ENCODE results near the gene ATL1. TPM values are rescaled to one million over a fixed set of nuclear protein-coding genes. Genes with fewer than 3 reads are reported as not detected.

Gene ATL1
- total RNA-seq, 1 donor, result 6.9 TPM

GRCh38 chr14:50633954-50634353 is 74.0 kb downstream of the ATL1 start:
- H3K4me3 ChIP-seq (ENCODE audit: low read depth, low read length), result no peak overlapping the region
- TF ChIP-seq, protein P1, sequence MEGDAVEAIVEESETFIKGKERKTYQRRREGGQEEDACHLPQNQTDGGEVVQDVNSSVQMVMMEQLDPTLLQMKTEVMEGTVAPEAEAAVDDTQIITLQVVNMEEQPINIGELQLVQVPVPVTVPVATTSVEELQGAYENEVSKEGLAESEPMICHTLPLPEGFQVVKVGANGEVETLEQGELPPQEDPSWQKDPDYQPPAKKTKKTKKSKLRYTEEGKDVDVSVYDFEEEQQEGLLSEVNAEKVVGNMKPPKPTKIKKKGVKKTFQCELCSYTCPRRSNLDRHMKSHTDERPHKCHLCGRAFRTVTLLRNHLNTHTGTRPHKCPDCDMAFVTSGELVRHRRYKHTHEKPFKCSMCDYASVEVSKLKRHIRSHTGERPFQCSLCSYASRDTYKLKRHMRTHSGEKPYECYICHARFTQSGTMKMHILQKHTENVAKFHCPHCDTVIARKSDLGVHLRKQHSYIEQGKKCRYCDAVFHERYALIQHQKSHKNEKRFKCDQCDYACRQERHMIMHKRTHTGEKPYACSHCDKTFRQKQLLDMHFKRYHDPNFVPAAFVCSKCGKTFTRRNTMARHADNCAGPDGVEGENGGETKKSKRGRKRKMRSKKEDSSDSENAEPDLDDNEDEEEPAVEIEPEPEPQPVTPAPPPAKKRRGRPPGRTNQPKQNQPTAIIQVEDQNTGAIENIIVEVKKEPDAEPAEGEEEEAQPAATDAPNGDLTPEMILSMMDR (IDR thresholded peaks at IDR 0.05; ENCODE audit: insufficient read depth, low read depth, low read length), result no peak
- DNase-seq (ENCODE audit: low read depth), result no peak

- no peak for DNase-seq (ENCODE audit: low read depth)
- TF ChIP-seq, protein P1 (IDR thresholded peaks at IDR 0.05; ENCODE audit: insufficient read depth, low read depth, low read length), result no peak
- H3K4me3 ChIP-seq (ENCODE audit: low read depth, low read length), result no peak overlapping the region
Observed at GRCh38 chr14:50635141-50635540, 75.2 kb downstream of the ATL1 start.

GRCh38 chr14:50647282-50647681 is 87.3 kb downstream of the ATL1 start:
- TF ChIP-seq, protein P1 (IDR thresholded peaks at IDR 0.05; ENCODE audit: insufficient read depth, low read depth, low read length), result no peak
- no peak overlapping the region for H3K4me3 ChIP-seq (ENCODE audit: low read depth, low read length)
- no peak for DNase-seq (ENCODE audit: low read depth)

DNA sequence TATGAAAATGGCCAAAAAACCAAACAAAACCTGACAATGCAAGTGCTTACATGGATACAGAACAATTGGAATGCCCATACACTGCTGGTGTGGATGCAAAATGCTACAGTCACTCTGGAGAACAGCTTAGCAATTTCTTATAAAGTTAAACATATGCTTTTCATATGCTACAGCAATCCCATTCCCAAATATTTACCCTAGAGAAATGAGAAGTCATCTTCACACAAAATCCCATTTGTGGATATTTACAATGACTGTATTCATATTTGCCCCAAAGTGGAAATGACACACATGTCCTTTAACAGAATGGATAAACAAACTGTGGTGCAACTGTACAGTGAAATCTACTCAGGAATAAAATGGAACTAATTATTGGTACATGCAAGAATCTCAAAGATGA is 87.8 kb downstream of the ATL1 start:
- TF ChIP-seq, protein P1 (IDR thresholded peaks at IDR 0.05; ENCODE audit: insufficient read depth, low read depth, low read length), result no peak
- DNase-seq (ENCODE audit: low read depth), result peak; percentile 27
- H3K4me3 ChIP-seq (ENCODE audit: low read depth, low read length), result no peak overlapping the region

GRCh38 chr14:50649691-50650090 is 89.7 kb downstream of the ATL1 start:
- no peak for DNase-seq (ENCODE audit: low read depth)
- no peak overlapping the region for H3K4me3 ChIP-seq (ENCODE audit: low read depth, low read length)
- TF ChIP-seq, protein P1 (IDR thresholded peaks at IDR 0.05; ENCODE audit: insufficient read depth, low read depth, low read length), result no peak

DNA sequence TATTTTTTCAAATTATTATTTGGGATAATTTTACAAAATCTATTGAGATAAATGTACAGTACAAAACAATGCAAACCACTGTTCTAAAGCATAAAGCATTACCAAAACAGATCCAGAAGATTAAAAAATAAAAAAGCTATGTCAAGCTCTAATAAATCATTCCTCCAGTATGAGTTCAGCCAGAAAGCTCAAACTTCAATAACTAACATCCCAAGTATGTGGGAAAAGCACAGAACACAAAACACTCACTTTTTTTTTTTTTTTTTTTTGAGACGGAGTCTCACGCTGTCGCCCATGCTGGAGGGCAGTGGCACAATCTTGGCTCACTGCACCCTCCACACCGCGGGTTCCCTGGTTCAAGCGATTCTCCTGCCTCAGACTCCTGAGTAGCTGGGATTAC is 96.8 kb downstream of the ATL1 start:
- TF ChIP-seq, protein P1 (IDR thresholded peaks at IDR 0.05; ENCODE audit: insufficient read depth, low read depth, low read length), result no peak
- H3K4me3 ChIP-seq (ENCODE audit: low read depth, low read length), result no peak overlapping the region
- DNase-seq (ENCODE audit: low read depth), result peak; percentile 20

DNA sequence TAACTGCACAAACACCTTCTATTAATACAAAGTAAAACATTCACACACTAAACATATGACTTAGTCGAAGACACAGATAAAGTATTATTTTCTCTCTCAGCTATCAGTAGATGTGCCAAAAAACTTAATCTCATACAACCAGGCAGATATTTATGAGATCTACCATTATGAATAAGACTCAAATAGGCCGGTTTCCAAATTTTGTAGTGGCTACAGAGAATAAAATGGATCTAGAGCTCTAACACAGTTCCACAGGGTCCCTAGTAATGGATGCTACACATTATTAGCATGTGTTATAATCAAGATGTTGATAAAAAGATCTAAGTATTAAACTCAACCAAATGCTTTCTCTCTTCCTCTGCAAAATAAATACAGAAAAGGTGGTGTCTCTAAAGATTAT is 97.8 kb downstream of the ATL1 start:
- no peak for DNase-seq (ENCODE audit: low read depth)
- H3K4me3 ChIP-seq (ENCODE audit: low read depth, low read length), result no peak overlapping the region
- TF ChIP-seq, protein P1 (IDR thresholded peaks at IDR 0.05; ENCODE audit: insufficient read depth, low read depth, low read length), result no peak
